HepG2 (cell line): ENCODE results near the gene AGAP1. TPM values are rescaled to one million over a fixed set of nuclear protein-coding genes. Genes with fewer than 3 reads are reported as not detected.

Experiments
- ATAC-seq: fragments of 200-7000 bp; cut with Tn5 transposase; 3 replicates; pipeline ENCODE4 v1.9.1; 2020; ENCODE audit warnings: mild to moderate bottlenecking, moderate library complexity
- BruUV-seq: library from RNA; stranded (reverse); fragments of 400-500 nt; replicated peaks from 2 replicates; lab custom pipeline; 2021; lab: Mats Ljungman, UMichigan
- CTCF ChIA-PET: fragments of 300-600 bp; formaldehyde crosslinking; extraction: SDS; loops from one replicate; lab custom pipeline; 2021; ENCODE audit warnings: low total read pairs, inconsistent platforms, low intra/inter-chr PET ratio; lab: Yijun Ruan, JAX
- POLR2A ChIA-PET: fragments of 350-600 bp; sonication (Branson Sonifier 250); formaldehyde crosslinking; loops from one replicate; lab custom pipeline; 2020; ENCODE audit warnings: antibody characterized with exemption, inconsistent platforms; lab: Yijun Ruan, JAX
- DNase-seq: peaks from one replicate; pipeline ENCODE4 v3.0.0-alpha.2; 2015; ENCODE audit warnings: low spot score
- FAIRE-seq: peaks from 3 replicates; lab custom pipeline; 2011; peaks lifted over from hg19 to GRCh38; lab: Jason Lieb, UNC
- H2AFZ ChIP-seq: one replicate; pipeline ENCODE4 v1.6.1; 2011; ENCODE audit warnings: low read length, inconsistent platforms
- H3K27ac ChIP-seq: fragments of 300-600 bp; 3 replicates; pipeline ENCODE4 v1.8.0; 2011; ENCODE audit warnings: mixed run types, mild to moderate bottlenecking, mixed read lengths, low read length, inconsistent platforms; ENCODE audit not compliant: insufficient read depth; ENCODE audit errors: extremely low read length
- H3K27me3 ChIP-seq, 2 experiments: fragments of 200-600 bp in 1 of 2; 2 replicates in 1 of 2; 3 replicates in 1 of 2; pipeline versions ENCODE4 v1.6.0 to v1.8.0; 2011; ENCODE audit warnings: low read length in 2 of 2, mild to moderate bottlenecking in 2 of 2, moderate library complexity in 2 of 2, inconsistent platforms in 1 of 2; ENCODE audit not compliant: insufficient read depth in 2 of 2, control insufficient read depth in 1 of 2
- H3K36me3 ChIP-seq, 2 experiments: fragments of 200-600 bp in 1 of 2; replicated peaks in 1 of 2; 2 replicates in 1 of 2; 3 replicates in 1 of 2; pipeline versions ENCODE4 v1.5.1 to v1.8.0; 2011; ENCODE audit warnings: low read length in 2 of 2, inconsistent platforms in 1 of 2; ENCODE audit not compliant: insufficient read depth in 2 of 2, control insufficient read depth in 1 of 2
- H3K4me1 ChIP-seq: 2 replicates; pipeline ENCODE4 v1.5.1; 2012; ENCODE audit warnings: low read length, inconsistent platforms; ENCODE audit not compliant: insufficient read depth
- H3K4me2 ChIP-seq: 2 replicates; pipeline ENCODE4 v1.6.0; 2011; ENCODE audit warnings: low read depth, low read length, inconsistent platforms
- H3K4me3 ChIP-seq, 3 experiments: fragments of 200-600 bp in 1 of 3; sonication (generic), shearing (Covaris generic) in 1 of 3; replicated peaks in 1 of 3; 2 replicates each; pipeline ENCODE4 v1.5.1; 2011 to 2016; ENCODE audit warnings: low read length in 3 of 3, inconsistent platforms in 2 of 3, low read depth in 2 of 3, mild to moderate bottlenecking in 2 of 3, control low read depth in 1 of 3, mixed read lengths in 1 of 3; ENCODE audit not compliant: insufficient read depth in 1 of 3
- H3K79me2 ChIP-seq: one replicate; pipeline ENCODE4 v1.6.1; 2011; ENCODE audit warnings: low read length, inconsistent platforms; ENCODE audit not compliant: insufficient read depth
- H3K9ac ChIP-seq: 2 replicates; pipeline ENCODE4 v1.6.0; 2011; ENCODE audit warnings: mild to moderate bottlenecking, low read depth, low read length, inconsistent platforms; ENCODE audit not compliant: insufficient read depth
- H3K9me3 ChIP-seq: 2 replicates; pipeline ENCODE4 v1.5.1; 2012; ENCODE audit warnings: mild to moderate bottlenecking, low read length
- H4K20me1 ChIP-seq: 2 replicates; pipeline ENCODE4 v1.6.0; 2011; ENCODE audit warnings: inconsistent platforms, mild to moderate bottlenecking, low read length, moderate library complexity; ENCODE audit not compliant: insufficient read depth
- CREM ChIP-seq, 2 experiments: sonication (generic) in 1 of 2; formaldehyde crosslinking in 1 of 2; IDR thresholded peaks; 2 replicates each; pipeline versions ENCODE4 v1.4.0 to v1.6.1; 2016 to 2020; ENCODE audit warnings: antibody characterized with exemption in 1 of 2, mild to moderate bottlenecking in 1 of 2, missing genetic modification reagents in 1 of 2
- HIC2 ChIP-seq: sonication (generic); formaldehyde crosslinking; IDR thresholded peaks from 2 replicates; pipeline ENCODE4 v1.9.0; 2022; ENCODE audit warnings: low read depth, missing genetic modification reagents
- HNF1A ChIP-seq, 2 experiments: sonication (generic) in 1 of 2; formaldehyde crosslinking in 1 of 2; IDR thresholded peaks; 2 replicates each; pipeline versions ENCODE4 v1.4.0 to v1.6.1; 2016 to 2020; ENCODE audit warnings: borderline replicate concordance in 1 of 2, low read depth in 1 of 2, mild to moderate bottlenecking in 1 of 2, missing genetic modification reagents in 1 of 2
- HNF1B ChIP-seq: sonication (generic); formaldehyde crosslinking; IDR thresholded peaks from 2 replicates; pipeline ENCODE4 v1.5.1; 2020; ENCODE audit warnings: mild to moderate bottlenecking, moderate library complexity, missing genetic modification reagents
- KDM3A ChIP-seq: IDR thresholded peaks from 2 replicates; pipeline ENCODE4 v1.6.1; 2018; ENCODE audit warnings: low read depth, missing compliant biosample characterization
- MTF2 ChIP-seq: sonication (generic); formaldehyde crosslinking; IDR thresholded peaks from 2 replicates; pipeline ENCODE4 v1.5.0; 2020; ENCODE audit warnings: missing genetic modification reagents, borderline replicate concordance
- SRY ChIP-seq: sonication (generic); formaldehyde crosslinking; IDR thresholded peaks from 2 replicates; pipeline ENCODE4 v1.8.0; 2022; ENCODE audit warnings: mild to moderate bottlenecking, missing genetic modification reagents
- TBX2 ChIP-seq: sonication (generic); formaldehyde crosslinking; IDR thresholded peaks from 2 replicates; pipeline ENCODE4 v1.5.0; 2020; ENCODE audit warnings: missing genetic modification reagents, mild to moderate bottlenecking, borderline replicate concordance
- YEATS4 ChIP-seq: sonication (generic); formaldehyde crosslinking; IDR thresholded peaks from 2 replicates; pipeline ENCODE4 v1.4.0; 2020; ENCODE audit warnings: missing genetic modification reagents, borderline replicate concordance
- ZBTB42 ChIP-seq: sonication (generic); formaldehyde crosslinking; IDR thresholded peaks from 2 replicates; pipeline ENCODE4 v1.5.0; 2020; ENCODE audit warnings: mild to moderate bottlenecking, missing genetic modification reagents
- ZFP1 ChIP-seq: IDR thresholded peaks from 2 replicates; pipeline ENCODE4 v1.6.1; 2016
- ZIK1 ChIP-seq: sonication (generic); formaldehyde crosslinking; IDR thresholded peaks from 2 replicates; pipeline ENCODE4 v1.5.0; 2020; ENCODE audit warnings: mild to moderate bottlenecking, low read depth, missing genetic modification reagents, borderline replicate concordance
- ZNF547 ChIP-seq: sonication (generic); formaldehyde crosslinking; IDR thresholded peaks from 2 replicates; pipeline ENCODE4 v1.5.1; 2020; ENCODE audit warnings: mild to moderate bottlenecking, missing genetic modification reagents
- ZNF556 ChIP-seq: sonication (generic); formaldehyde crosslinking; IDR thresholded peaks from 2 replicates; pipeline ENCODE4 v1.4.0; 2020; ENCODE audit warnings: mild to moderate bottlenecking, missing genetic modification reagents, borderline replicate concordance
- ZNF678 ChIP-seq: sonication (generic); formaldehyde crosslinking; IDR thresholded peaks from 2 replicates; pipeline ENCODE4 v1.4.0; 2020; ENCODE audit warnings: mild to moderate bottlenecking, missing genetic modification reagents
- ZNF891 ChIP-seq: sonication (generic); formaldehyde crosslinking; IDR thresholded peaks from 2 replicates; pipeline ENCODE4 v1.5.0; 2020; ENCODE audit warnings: mild to moderate bottlenecking, missing genetic modification reagents
- WGBS: methylation state at CpG from one replicate; pipeline ENCODE4 v1.1.6; 2017; ENCODE audit warnings: low lambda C conversion rate; 5-methylcytosine and 5-hydroxymethylcytosine counted together
- in situ Hi-C: cut with HindIII; loops from 2 replicates; pipeline ENCODE4 v1.10.0; 2017; ENCODE audit warnings: low pct_unique_long_range_greater_than_20kb; ENCODE audit not compliant: extremely low pct_ligation_motif_present
- intact Hi-C: fragments of 100-400 bp; cut with micrococcal nuclease; formaldehyde crosslinking; loops from one replicate; pipeline ENCODE4 v1.10.0; 2022; ENCODE audit not compliant: unreplicated experiment
- polyA plus RNA-seq, 8 experiments: library from polyadenylated mRNA; depleted of rRNA in 3 of 8; stranded (reverse) in 7 of 8; unstranded in 1 of 8; fragments of >200 nt; fragmentation: Illumina TruSeq in 4 of 8; extraction: Trizol in 4 of 8; gene quantifications; 2 replicates each; pipeline versions ENCODE4 v1.2.1 to v1.2.3, GENCODE V29; 2011 to 2016; ENCODE audit warnings: low read depth in 4 of 8, missing spikeins in 1 of 8, mixed read lengths in 1 of 8; ENCODE audit not compliant: insufficient read depth in 1 of 8
- total RNA-seq, 5 experiments: library from RNA; depleted of rRNA; stranded (reverse); fragments of >200 nt; fragmentation: Illumina TruSeq; extraction: Trizol; gene quantifications; 2 replicates each; pipeline ENCODE4 v1.2.3, GENCODE V29; 2016; ENCODE audit warnings: low read depth in 1 of 5

AGAP1 gene
- total and polyA plus RNA-seq, 2 of the 13 experiments (the other 11 are each of a cell fraction or from before 2014, with no cell fraction given) = 21.2 to 32.7 TPM

DNA sequence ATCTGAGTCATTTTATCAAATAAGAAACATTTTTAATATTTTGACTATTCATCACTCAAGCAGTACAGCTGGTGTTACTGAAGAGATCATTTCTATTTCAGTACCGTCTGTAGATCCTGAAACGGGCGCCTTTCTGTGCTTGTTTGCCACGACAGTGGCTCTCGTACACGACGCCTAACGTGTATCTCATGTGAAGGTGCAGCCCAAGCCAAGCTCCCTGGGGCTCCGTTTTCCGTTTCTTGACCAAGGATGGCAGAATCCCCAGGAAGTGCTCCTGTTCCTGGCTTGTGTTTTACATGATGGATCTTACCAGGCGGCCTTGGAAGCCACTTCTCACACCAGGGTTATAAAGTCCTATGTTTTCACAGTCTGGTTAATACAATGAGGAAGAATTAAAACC lies 353.7 kb downstream of the AGAP1 start:
- ChIA-PET POLR2A (no interaction called here), CTCF (no interaction called here)
- intact Hi-C loops (no loop called here), in situ Hi-C loops (no loop called here)
- WGBS = 99% methylated on average over 11 of the region's 11 CpGs
- no peak overlapping the region for H3K9ac ChIP-seq
- FAIRE-seq (no peak), DNase-seq (no peak), ATAC-seq (no peak)
- H3K4me1 ChIP-seq = no peaks in the 10 kb centered on the region
- H3K4me3 ChIP-seq = no peak overlapping the region
- H3K79me2 ChIP-seq = no peaks in the 10 kb centered on the region
- H2AFZ ChIP-seq = no peak overlapping the region
- H3K4me2 ChIP-seq = no peak overlapping the region
- no TSS peak for BruUV-seq
- H3K27ac ChIP-seq = no peak overlapping the region
- H3K9me3 ChIP-seq = no peaks in the 10 kb centered on the region
- peaks cover 0 to 3% of the 10 kb centered on the region in 2 experiments; a peak in 3 of 5 replicates for H3K36me3 ChIP-seq
- no peaks in the 10 kb centered on the region; the same call in 1 of the 2 replicates for H4K20me1 ChIP-seq
- no peaks in the 10 kb centered on the region for H3K27me3 ChIP-seq
- no peak for TF ChIP-seq SRY (CRISPR knock-in tag)
- no peak for TF ChIP-seq ZNF547 (CRISPR knock-in tag)
- TF ChIP-seq ZIK1 (CRISPR knock-in tag) = no peak
- no peak for TF ChIP-seq ZNF678
- TF ChIP-seq ZFP1 (CRISPR knock-in tag) = no peak
- TF ChIP-seq ZBTB42 = no peak
- no peak for TF ChIP-seq ZNF556 (CRISPR knock-in tag)
- TF ChIP-seq HIC2 = no peak
- no peak for TF ChIP-seq MTF2 (CRISPR knock-in tag)
- TF ChIP-seq TBX2 (CRISPR knock-in tag) = no peak
- TF ChIP-seq HNF1A (IDR thresholded peaks at IDR 0.05; ENCODE audit: low read depth) = no peak
- TF ChIP-seq HNF1A (CRISPR knock-in tag; IDR thresholded peaks at IDR 0.05; ENCODE audit: borderline replicate concordance) = no peak
- no peak for TF ChIP-seq CREM (IDR thresholded peaks at IDR 0.05)
- TF ChIP-seq CREM (CRISPR knock-in tag; IDR thresholded peaks at IDR 0.05) = no peak
- TF ChIP-seq YEATS4 (CRISPR knock-in tag) = no peak
- no peak for TF ChIP-seq KDM3A (CRISPR knock-in tag)
- TF ChIP-seq HNF1B (CRISPR knock-in tag) = no peak
- no peak for TF ChIP-seq ZNF891 (CRISPR knock-in tag)
